HG02763 (cell line): Measurements from ENCODE around the gene LCE2C.

ENCODE experiments used
- ATAC-seq: cut with Tn5 transposase; IDR thresholded peaks from one replicate; pipeline ENCODE4 v1.9.1; 2021; ENCODE audit warnings: mild to moderate bottlenecking, moderate library complexity; ENCODE audit not compliant: unreplicated experiment

Gene LCE2C

GRCh38 chr1:152718238-152718637 lies 43.2 kb downstream of the LCE2C start:
- ATAC-seq = no peak

- no peak for ATAC-seq
These were observed 50.2 kb downstream of the LCE2C start for GRCh38 chr1:152725261-152725660.
